Muscle of arm (tissue), 12 donors: ENCODE results near the gene PHF14. TPM values are rescaled to one million over a fixed set of nuclear protein-coding genes. Genes with fewer than 3 reads are reported as not detected.
A peak's percentile ranks its signal among the peaks of the same experiment; 100 is the strongest.

Source experiments
- DNase-seq: peaks from one replicate; pipeline ENCODE4 v3.0.0-alpha.2; 2013
- polyA plus RNA-seq, 12 donors: library from polyadenylated mRNA; unstranded; fragments of 120-200 nt; gene quantifications; one replicate each; pipeline ENCODE4 v1.2.1, GENCODE V29; 2013; ENCODE audit not compliant: insufficient read length in 12 of 12

PHF14 gene
- polyA plus RNA-seq, 12 donors: 28.7 to 52.3 (median 38.3) TPM; not detected in 1

GRCh38 chr7:11203683-11204082, 230.0 kb downstream of the PHF14 start:
- DNase-seq: no peak

GRCh38 chr7:11206177-11206899, 232.7 kb downstream of the PHF14 start:
- no peak for DNase-seq

GRCh38 chr7:11207565-11207964, 233.9 kb downstream of the PHF14 start:
- no peak for DNase-seq

GRCh38 chr7:11208883-11209465, 235.3 kb downstream of the PHF14 start:
- no peak for DNase-seq

- DNase-seq: no peak
Measured at GRCh38 chr7:11210374-11210773, 236.7 kb downstream of the PHF14 start.

GRCh38 chr7:11212080-11212711, 238.5 kb downstream of the PHF14 start:
- DNase-seq: peak; percentile 68

- no peak for DNase-seq
Measured at GRCh38 chr7:11212816-11213215, 239.1 kb downstream of the PHF14 start.

- no peak for DNase-seq
Measured at GRCh38 chr7:11213266-11213665, 239.6 kb downstream of the PHF14 start.

- no peak for DNase-seq
Measured at GRCh38 chr7:11216276-11216675, 242.6 kb downstream of the PHF14 start.

- no peak for DNase-seq
Measured at GRCh38 chr7:11217848-11218565, 244.3 kb downstream of the PHF14 start.
